ENCODE measurements around the gene DEDD.

The DEDD gene, protein sequence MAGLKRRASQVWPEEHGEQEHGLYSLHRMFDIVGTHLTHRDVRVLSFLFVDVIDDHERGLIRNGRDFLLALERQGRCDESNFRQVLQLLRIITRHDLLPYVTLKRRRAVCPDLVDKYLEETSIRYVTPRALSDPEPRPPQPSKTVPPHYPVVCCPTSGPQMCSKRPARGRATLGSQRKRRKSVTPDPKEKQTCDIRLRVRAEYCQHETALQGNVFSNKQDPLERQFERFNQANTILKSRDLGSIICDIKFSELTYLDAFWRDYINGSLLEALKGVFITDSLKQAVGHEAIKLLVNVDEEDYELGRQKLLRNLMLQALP

DNA sequence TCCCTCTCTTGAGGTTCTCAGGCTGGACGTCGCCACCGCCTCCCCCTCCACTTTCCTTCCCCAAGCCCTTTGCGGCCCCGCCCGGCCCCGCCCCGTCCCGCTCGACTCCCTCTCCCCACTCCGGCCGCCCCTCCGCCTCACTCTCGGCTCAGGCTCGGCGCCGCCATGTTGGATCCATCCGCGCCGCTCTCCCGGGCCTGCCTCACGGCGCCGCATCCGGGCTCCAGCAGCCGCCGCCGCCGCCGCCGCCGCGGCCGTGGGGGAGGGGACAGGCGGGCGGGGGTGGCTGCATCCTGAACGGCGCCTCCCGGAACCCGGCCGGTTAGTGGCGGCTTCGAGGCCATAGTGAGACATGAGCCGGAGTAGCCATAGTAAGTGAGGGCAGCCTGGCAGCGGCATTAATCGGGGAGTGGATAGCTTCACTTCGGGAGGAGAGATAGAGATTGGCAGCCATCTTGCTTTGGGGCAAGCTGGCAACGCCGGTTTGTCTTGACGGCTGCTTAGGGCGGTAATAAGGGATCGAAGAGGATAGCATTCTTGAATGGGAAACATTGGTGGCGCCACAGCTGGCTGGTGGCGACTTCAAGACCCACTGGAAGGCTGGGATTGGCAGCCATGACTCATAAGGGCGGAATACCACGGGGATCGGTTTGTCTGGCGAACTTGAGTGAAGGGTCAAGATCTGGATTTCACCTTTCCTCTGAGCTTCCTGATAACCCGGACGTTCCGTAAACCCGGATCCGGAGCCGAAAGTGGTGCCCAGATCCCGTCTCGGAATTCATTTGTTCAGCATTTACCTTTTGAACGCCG, at the start of gene DEDD:
Gene DEDD, minus strand, starts transcription at position 258 of the 810 bp plus-strand sequence. CDS start 8,205 bp downstream, outside the sequence.
- peak; percentile 76 to 89 for DNase-seq (ENCODE audit: low read depth in 2 of 2)

DNA sequence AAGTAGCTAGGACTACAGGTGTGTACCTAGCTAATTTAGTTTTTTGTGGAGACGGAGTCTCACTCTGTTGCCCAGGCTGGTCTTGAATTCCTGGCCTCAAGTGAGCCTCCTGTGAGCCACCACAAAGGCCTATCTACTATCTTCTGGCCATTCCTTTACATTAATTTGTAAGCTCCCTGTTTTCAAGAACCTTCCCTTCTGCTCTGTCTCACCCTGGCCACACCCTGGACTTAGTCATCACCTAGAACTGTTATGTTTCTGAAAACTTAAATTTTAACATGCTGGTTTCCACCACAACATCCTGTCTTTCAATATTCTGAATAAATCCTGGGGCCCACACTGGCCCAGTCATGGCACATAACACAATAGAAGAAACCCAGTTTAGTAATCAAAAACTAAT, 49.7 kb upstream of the DEDD start:
- peak in 1 of 2 donors; percentile 54 for DNase-seq (ENCODE audit: low read depth in 2 of 2)

DNA sequence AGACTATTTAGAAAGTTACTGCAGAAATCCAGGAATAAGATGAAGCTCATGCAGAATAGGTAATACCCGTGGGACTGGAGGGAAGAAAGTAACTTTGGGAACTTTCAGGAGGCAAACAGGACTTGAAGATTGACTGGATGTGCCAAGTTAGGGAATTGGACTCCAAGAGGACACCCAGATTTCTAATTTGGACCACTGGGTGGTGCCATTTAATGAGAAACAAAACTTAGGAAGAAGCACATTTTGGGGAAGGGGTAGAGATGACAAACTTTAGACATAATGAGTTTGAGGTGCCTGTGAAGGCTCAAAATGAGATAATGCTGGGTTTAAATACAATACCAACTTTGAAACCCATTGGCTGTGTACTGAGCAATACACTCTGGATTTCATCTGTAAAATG, 48.2 kb upstream of the DEDD start:
- DNase-seq (ENCODE audit: low read depth in 2 of 2) = no peak

DNA sequence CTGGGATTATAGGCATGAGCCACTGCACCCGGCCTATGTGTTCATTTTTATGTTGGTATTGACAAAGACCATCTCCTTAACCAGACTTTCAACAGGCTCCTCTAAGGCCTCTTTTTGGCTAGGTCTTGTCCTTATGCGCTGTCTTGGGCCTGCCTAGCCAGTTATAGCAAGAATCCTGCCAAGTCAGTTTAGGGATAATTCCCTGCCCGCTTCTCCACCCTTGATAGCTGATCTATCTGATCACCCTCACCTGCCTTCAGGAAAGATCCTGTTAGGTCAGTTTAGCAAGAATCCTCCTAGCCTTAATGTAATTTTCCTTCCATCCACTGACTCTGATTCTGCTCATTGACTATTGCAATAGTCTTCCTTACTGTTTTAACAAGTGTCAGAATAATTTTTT, 47.2 kb upstream of the DEDD start:
- DNase-seq (ENCODE audit: low read depth in 2 of 2) = no peak

DNA sequence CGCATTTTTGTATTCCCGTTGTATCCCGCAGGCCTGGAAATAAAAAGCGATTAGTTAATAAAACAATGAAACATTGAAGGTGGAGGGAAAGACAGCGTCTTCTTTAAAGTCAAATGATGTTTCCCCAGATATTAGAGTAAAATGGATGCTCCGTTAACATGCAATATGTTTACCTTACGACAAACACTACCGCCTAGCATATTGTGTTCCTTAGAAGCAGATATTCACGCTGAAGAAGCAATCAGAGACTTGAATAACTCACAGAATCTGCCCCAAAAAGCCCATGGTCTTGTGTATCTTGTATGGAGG, 45.4 kb upstream of the DEDD start:
- no peak for DNase-seq (ENCODE audit: low read depth in 2 of 2)

DNA sequence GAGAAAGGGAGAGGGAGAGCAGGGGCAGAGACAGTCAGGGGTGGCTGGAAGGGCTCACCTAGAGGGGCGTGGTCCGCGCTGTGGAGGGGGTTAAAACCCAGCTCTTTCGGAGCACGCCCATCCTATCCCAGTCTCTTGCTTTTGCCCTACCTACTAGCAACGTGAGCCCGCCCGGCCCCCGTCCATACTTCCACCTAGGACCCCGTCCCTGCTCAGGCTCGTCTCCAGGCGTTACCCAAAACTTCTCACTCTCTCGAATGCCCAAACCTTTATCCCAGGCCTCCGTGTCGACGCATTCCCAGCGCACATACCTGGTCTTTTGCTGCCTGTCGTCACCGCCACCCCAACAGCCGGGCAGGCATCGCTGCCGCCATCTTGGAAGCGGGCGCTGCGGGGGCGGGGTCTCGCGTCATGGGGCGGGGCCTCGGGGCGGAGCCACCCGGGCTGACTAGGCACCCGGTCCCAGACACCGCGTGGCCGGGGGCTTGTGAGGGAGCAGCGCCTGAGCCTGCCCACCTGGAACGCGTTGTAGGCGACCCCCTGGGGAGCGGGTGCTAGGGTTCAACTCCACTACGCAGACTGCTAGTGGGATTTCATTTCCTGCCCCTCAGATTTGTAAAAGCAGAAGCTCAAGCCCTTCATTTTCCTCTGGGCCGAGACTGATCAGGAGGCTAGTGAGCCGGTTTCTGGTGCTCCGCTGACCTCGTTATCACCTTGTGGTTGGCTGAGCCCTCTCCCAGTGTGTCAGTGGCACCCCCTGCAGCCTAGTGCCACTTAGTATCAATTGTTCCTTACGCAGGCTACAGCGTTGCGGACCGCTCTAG, 44.9 kb upstream of the DEDD start, which contains the start of gene B4GALT3:
Gene B4GALT3, minus strand, starts transcription at position 396 of the 824 bp plus-strand sequence. CDS start 1,447 bp downstream, outside the sequence.
- DNase-seq (ENCODE audit: low read depth in 2 of 2) = peak; percentile 94 to 99

DNA sequence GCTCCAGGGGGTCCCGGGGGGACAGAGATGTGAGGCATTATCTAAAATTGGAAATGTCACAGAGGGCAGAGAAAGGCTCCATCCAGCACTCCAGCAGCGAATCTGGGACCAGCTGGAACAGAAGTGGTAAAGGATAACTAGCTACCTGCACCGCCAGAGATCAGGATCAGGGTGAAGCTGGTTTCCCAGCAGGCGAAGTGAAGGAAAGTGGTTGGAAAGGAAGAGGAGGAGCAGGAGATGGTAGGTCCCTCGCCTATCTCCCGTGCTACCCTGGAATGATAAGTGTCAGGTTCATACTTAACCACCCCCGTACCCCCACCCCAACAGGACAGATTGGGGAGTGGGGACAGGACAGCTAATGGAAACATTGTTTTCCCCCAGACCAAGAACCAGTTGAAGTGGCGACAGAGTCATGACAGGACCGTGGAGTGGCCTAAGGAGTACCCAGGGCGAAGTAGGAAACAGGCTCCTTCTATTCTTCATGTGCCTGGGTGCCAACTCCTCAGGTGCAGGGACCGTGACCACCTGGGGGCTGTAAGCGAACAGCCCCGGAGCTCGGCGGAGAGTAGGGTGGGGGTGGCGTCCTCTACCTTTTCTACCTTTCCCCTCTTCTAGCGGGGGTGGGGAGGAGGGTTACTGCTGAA, 44.1 kb upstream of the DEDD start:
- DNase-seq (ENCODE audit: low read depth in 2 of 2) = no peak

DNA sequence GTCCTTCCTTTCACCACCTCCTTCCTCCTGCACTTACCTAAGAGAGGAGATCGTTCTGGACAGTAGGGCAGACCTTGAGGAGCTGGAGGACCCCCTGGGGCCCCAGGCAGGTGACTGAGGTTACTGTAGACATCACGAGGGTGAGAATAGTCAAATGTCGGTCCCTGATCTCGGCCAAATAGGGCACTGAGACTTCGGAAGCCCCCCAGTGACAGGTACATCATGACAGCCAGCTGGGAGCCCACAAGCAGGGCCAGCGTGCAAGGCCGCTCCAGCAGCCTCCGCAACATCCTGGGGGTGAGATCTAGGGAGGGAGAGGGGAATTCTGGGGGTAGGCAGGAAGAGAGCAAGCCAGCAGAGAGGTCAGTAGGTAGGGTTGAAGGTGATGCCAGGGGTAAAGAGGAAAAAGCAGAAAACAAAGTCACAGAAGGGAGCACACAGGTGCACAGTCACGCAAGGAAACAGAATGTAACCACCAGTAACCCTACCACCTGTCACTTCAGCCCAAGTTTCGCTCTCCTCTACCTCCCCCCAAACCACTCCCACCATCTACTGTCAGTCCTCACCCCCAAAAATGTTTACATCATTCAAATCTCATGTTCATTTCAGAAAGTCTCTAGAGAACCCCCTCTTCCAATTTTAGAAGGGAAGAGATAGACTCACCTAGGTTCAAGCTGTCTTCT, 43.4 kb upstream of the DEDD start:
- no peak for DNase-seq (ENCODE audit: low read depth in 2 of 2)

DNA sequence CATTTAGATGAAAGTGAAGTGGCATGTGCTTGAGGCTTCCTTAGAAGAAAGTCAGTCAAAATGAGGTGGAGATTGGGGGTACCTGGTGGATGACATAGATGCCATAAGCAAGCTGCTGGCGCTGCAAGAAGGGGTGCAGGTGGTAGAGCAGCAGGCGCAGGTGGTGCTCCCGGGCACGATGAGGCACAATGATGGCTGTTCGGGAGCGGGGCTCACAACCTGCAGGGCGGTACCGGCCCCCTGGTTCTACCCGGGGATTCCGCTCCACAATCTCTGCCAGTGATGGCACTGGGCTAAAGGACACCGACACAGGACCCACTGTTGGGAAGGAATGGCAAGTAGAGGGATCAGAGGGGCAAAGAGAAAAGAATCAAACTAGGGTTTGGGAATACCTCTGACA, 42.4 kb upstream of the DEDD start:
- no peak for DNase-seq (ENCODE audit: low read depth in 2 of 2)

DNA sequence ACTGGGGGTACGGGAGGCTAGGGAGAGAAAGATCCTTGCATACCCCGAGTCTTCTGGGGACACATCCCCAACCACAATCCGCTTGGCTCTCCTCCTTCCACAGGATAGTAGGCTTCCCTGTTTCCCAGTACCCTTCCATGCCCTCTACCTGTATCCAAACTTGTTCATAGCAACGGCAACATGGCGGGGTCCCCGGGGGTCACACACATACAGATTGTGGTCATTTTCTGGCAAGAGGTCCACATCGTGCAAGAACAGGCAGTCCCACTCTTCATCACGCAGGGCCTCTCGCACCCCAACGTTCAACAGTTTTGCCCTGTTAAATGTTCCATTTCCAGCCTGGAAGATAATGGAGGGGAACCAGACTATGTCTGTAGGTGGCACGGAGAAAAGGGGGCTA, 41.2 kb upstream of the DEDD start:
- no peak for DNase-seq (ENCODE audit: low read depth in 2 of 2)

DNA sequence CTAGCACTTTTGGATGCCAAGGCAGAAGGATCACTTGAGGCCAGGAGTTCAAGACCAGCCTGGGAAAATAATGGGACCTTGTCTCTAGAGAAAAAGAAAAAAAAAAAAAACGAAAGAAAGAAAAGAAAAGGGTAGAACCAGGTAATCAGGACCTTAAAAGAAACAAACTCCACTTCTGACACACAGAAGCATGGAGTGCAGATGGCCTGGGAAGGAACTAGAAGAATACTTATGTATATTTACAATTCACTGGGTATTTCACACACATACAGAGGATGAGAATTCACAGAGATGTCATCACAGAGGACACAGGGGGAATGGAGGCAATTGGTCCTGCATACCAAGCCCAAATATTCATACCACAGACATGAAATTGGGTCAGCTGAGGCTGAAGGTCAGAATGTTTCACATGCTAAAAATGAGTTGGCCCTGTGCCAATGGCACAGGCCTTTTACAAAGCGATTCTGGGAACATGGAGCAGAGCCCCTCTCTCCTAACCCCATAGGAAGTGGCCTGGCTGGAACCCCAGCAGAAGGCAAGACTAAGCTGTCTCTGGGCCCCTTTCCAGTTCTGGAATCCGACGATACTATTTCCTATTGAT, 40.4 kb upstream of the DEDD start:
- DNase-seq (ENCODE audit: low read depth in 2 of 2) = no peak

DNA sequence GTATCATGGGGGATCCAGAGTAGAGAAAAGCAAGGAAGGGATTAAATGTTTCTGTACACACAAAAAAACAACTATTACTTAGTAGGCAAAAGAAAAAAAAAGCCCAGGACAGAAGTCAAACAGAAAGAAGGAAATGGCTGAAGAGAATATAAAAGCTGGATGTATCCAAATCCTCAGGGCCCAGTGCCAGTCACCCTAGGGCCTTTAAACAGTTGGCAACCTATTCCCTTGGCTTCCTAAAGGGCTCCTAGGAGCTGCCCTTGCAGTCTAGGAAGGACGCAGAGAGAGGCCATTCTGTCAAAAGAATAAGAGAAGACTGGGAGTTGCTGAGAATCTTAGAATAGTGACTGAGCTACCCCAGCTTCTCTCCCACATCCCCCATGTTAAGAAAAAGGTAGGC, 39.9 kb upstream of the DEDD start:
- DNase-seq (ENCODE audit: low read depth in 2 of 2) = no peak

DNA sequence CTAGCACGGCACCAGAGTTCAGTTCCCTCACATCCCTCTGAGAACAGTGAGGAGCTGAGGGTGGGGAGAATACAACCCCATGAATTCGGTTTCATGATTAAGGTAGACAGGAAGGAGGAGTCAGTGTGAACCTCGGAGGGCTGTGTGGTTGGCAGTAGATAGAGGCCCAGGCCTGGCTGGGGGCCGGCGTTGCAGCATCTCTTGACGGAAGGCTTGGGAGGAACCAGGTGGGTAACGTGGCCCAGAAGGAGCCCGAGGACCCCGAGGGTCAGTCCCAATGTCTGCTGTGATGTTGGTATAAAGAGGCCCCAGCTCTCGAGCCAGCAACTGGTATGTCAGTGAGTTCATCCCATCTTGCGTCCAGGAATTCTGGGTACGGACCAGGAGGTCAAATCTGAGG, 39.2 kb upstream of the DEDD start:
- DNase-seq (ENCODE audit: low read depth in 2 of 2) = no peak

DNA sequence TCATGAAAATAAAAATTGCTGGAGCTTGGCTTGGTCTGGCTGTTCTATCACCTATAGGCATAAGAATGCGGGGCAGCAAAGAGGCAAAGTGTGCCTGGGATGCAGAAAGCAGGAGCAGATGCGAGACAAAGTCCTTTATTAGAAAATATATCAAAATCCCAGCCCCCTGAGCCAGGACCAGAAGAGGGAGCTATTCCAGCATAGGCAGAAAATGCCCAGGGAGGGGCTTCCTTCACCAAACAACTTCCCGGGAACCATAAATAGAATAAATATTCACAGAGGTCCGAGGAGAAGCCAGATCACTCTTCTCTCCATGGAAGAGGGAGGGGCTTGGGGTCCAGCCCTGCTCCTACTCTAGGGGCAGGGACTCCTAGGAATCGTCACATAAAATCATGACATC, 38.7 kb upstream of the DEDD start:
- no peak for DNase-seq (ENCODE audit: low read depth in 2 of 2)

DNA sequence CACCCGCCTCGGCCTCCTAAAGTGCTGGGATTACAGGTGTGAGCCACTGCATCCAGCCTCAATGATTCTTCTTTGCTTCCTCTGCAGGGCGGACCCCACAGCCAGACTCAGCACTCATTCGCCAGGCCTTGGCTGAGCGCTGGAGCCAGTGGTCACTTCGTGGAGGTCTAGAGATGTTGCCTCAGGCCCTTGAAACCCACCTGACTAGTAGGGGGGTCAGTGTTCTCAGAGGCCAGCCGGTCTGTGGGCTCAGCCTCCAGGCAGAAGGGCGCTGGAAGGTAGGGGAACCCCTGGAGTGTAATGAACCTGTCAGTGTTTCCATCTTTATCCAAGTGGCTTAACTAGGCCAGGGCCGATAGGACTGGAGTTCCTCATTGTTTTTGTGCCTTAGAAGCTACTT, 36.4 kb upstream of the DEDD start:
- no peak for DNase-seq (ENCODE audit: low read depth in 2 of 2)

DNA sequence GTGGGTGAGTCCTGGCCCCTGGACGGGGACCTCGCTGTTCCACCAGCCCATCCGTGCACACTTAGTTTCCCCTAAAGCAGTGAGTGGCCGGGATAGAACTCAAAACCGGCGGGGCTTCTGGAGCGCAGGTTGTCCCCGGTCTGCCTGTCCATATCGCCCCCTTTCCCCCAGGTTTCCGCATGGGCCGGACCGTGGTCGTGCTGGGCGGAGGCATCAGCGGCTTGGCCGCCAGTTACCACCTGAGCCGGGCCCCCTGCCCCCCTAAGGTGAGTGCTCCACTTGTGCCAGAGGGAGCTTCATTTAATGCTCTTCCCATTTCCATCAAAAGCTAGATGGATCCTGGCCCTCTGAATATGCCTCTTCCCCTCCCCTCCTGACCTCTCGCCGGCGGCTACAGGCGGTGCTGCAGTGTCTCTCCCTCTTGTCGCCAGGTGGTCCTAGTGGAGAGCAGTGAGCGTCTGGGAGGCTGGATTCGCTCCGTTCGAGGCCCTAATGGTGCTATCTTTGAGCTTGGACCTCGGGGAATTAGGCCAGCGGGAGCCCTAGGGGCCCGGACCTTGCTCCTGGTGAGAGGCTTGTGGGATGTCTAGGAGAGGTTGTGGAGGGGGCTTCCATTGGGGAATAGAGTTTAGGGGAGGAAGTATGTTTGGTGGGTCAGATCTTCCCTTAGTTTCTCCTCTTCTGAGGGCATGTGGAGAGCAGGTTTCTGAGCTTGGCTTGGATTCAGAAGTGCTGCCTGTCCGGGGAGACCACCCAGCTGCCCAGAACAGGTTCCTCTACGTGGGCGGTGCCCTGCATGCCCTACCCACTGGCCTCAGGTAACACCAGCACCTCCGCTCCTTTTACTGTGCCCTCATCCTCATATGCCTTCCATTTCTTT, 34.4 kb upstream of the DEDD start:
- DNase-seq (ENCODE audit: low read depth in 2 of 2) = no peak

DNA sequence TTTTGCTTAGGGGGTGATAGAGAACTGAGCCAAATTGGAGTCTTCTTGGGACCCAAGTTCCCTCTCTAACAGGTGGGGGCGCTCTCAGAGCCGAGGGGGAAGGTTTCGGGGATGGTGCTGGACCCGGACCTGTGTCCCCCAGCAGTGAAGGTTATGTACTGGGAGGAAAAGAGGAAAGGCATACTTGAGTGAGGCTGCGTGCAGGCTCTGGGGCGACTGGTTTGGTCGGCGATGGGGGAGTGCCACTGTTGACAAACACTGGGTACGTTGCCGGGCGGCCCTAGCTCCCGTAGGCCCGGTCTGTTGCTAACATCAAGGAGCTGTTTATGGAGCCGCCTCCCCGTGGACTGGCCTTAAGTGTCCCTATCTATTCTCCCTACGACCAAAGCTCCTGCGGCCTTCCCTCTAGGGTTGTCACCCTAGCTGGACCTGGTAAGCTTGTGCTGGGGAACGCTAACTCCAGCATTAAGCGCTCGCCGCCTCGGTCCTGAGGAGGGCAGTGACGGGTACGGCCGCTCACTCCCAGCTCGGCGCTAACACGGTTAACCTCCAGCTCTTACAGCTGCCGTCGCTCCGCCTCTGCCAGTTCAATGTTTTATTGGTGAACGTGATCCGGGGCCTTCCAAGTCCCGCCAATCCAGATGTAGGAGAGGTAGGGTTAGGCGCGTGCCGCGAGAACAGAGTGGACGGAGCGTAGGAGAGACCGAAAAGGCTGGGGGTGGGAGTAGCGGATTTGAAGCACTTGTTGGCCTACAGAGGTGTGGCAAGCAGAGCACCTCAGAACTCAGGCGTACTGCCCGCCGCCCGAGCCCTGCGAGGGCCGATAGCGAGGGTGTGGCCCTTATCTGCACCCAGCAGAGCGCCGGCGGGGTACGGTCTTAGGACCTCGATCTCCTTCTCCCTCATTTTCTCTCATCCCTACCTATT, 33.5 kb upstream of the DEDD start, which contains the start of gene PPOX:
Gene PPOX, plus strand, starts transcription at position 685 of the 927 bp plus-strand sequence. CDS start 422 bp downstream, outside the sequence.
- DNase-seq (ENCODE audit: low read depth in 2 of 2) = peak; percentile 74 to 90

DNA sequence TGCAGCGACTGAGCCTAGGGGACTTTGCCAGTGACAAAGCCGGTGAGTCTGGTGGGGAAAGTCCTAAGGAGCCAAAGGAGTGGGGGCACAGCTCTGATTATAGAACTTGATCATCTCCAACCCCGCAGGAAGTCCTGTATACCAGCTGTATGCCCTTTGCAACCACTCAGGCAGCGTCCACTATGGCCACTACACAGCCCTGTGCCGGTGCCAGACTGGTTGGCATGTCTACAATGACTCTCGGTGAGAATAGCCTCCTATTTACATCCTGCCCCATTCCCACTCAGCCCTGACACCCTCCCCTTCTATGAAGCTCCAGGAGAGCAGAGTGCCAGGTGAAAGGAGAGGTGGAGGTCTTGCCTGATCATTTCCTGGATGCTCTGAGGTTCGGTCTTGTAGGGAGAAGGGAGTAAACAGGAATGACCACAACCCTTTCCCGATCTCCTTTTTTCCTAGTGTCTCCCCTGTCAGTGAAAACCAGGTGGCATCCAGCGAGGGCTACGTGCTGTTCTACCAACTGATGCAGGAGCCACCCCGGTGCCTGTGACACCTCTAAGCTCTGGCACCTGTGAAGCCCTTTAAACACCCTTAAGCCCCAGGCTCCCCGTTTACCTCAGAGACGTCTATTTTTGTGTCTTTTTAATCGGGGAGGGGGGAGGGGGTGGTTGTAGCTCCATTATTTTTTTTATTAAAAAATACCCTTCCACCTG, 32.6 kb upstream of the DEDD start:
- DNase-seq (ENCODE audit: low read depth in 2 of 2) = no peak
